GM12872 (cell line): Measurements from ENCODE around the gene PTPRB.

Experiments used
- TF ChIP-seq, protein P1 (sequence below): IDR thresholded peaks from 3 replicates; pipeline ENCODE4 v1.5.1; 2011; ENCODE audit warnings: low read depth, mild to moderate bottlenecking, low read length, moderate library complexity; ENCODE audit not compliant: insufficient read depth

The PTPRB gene

DNA sequence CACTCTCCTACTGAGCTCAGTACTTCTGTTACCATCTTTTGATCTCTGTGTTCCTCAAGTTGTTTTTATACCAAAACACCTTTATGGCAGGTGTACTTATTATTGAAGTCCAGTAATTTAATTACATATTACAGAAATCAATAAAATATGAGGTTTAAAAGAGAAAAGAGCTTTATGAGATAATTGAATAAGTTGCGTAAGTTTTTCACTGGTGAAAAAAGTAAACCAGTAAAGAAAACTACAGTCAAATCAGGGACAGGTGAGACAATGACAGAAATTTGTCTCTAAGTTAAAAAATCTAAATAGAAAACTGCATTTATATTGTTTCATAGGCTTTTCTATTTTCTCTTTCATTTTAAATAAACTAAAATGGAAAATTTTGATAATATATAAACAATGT, 29.1 kb upstream of the PTPRB start:
- TF ChIP-seq, protein P1, sequence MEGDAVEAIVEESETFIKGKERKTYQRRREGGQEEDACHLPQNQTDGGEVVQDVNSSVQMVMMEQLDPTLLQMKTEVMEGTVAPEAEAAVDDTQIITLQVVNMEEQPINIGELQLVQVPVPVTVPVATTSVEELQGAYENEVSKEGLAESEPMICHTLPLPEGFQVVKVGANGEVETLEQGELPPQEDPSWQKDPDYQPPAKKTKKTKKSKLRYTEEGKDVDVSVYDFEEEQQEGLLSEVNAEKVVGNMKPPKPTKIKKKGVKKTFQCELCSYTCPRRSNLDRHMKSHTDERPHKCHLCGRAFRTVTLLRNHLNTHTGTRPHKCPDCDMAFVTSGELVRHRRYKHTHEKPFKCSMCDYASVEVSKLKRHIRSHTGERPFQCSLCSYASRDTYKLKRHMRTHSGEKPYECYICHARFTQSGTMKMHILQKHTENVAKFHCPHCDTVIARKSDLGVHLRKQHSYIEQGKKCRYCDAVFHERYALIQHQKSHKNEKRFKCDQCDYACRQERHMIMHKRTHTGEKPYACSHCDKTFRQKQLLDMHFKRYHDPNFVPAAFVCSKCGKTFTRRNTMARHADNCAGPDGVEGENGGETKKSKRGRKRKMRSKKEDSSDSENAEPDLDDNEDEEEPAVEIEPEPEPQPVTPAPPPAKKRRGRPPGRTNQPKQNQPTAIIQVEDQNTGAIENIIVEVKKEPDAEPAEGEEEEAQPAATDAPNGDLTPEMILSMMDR, result no peak

DNA sequence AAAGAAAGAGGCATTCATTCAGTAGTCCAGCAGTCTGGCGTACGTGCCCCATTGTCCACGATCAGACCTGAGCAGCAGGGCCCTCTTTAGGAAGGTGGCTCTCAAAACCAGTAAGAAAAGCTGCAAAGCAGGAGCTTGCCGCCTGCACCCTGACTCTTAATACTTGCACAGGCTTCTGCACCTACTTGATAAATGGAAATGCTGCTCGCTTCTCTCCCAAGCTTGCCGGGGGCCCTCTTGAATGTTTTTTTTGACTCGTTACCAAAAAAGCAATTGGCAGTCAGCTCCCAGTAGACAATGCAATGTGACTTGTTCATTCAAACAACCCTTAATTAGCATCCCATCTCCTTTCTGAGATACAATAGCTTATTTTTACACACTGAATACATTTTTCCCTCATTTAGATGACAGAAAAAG, 27.2 kb upstream of the PTPRB start:
- TF ChIP-seq, protein P1, result no peak

DNA sequence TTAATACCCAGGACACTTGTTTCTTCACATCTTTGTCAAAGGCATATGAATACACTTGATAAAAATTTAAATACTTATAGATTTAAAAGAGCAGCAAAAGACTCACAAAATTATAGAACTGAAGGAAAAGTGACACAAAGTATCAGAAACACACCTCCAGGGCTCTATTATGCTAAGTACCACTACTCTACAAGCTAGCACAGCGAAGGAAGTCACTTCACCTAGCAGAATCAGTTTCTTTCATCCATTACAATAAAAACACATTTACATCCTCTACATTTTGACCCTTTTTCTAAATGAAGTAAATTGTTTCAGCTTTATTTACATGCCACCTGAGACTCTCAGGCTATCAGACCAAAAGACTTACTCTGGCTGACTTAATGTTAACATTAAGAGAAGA, 26.6 kb upstream of the PTPRB start:
- TF ChIP-seq, protein P1, result no peak

DNA sequence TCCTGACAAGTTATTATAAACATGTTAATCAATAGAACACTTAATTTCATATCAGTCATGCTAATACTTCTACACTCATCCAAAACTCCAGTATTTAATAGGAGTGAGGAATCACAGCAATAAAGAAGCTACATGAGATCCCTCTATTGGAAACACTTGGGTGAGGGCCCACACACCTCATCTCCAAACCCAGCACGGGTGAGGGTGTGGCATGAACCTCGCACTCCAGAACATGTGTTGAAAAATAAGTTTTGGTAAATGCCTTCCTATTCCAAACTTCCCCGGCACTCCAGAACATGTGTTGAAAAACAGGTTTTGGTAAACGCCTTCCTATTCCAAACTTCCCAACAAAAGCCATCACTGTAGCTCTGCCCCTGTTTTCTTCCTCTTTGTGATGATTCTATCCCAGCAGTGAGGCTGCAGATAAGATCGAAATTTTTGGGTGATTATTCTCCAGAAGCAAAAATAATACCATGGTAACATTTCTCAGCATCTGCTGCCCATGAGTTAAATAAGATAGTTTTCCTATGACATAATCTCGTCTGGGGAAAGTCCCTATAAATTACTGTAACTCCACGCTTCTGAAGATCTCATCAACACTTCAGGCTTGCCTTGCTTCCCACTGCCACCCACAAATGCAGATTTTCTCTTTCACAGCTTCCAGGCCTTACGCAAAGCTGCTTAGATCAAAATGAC, 24.4 kb upstream of the PTPRB start:
- TF ChIP-seq, protein P1, result no peak

DNA sequence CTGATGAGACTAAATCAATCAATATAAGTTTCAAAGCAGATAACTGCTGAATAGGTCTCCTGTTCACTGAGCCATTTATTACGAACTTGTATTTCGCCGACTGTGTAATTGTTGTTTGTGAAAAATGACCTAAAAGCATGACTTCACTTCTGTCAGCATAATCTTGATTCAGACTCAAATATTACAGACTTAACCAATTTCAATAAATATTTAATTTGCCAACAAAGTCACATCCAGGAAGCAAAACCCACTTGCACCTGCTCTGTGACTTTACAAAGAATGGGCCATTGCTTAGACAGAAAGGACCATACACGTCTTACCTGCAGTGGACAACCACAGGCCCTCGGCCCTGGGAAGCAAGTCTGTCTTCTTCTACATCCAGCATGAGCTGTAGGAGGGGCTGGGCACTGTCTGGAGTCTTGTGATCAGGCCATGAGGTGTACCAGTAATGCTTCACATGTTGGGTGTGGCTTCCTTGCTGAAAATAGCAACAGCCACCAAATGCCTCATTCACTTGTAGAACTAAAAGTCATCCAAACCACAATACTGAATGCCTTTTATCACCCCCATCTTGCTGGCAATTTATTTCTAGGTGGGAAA, 23.5 kb upstream of the PTPRB start:
- TF ChIP-seq, protein P1, result no peak

DNA sequence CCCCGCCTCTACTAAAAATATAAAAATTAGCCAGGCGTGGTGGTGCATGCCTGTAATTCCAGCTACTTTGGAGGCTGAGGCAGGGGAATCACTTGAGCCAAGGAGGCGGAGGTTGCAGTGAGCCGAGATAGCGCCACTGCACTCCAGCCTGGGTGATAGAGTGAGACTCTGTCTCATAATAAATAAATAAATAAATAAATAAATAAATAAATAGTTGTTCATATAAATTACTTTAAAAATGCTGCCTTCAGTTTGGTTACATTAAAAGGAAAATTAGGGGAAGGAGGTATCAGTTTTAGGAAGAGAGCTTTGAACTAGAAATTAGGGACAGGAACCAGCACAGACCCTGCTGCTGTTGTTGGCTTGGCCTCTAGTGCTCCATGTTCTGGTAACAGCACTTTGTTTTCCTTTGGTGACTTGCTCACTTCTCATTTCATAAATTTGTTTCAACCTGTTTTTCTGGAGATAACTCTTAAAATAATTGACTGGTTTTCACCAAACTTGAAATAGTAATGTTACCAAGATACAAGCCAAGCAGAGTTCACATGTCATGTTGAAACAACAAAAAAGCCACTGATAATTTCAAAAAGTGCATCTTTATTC, 22.9 kb upstream of the PTPRB start:
- TF ChIP-seq, protein P1, result no peak

DNA sequence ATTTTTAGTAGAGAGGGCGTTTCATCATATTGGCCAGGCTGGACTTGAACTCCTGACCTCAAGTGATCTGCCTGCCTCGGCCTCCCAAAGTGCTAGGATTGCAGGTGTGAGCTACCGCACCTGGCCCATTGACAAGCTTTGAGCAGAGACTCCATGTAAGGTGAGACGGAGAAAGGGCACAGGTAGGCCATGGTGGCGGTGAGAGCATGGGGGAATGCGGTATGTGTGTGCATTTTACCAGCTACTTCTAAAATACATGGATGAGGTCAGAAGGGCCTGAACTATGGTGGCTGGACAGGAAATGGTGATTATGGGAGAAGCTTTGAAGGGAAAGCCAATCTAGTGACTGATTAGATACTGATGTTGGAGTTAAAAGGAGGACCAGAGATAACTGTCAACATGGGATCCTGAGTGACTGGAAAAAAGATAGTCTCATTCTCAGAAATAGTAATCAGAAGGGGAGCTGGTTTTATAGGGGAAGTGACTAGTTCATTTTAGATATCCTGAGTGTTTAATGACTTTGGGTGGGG, 21.9 kb upstream of the PTPRB start:
- TF ChIP-seq, protein P1, result no peak
